Smooth muscle cell (in vitro differentiated cells): Measurements from ENCODE around the gene UBN1. TPM values are rescaled to one million over a fixed set of nuclear protein-coding genes. Genes with fewer than 3 reads are reported as not detected.

Experiments used
- DNase-seq: peaks from one replicate; lab custom pipeline; 2025; ENCODE audit not compliant: unreplicated experiment; lab: John Stamatoyannopoulos, UW
- H2AFZ ChIP-seq: fragments of 200-600 bp; sonication (generic); 2 replicates; pipeline ENCODE4 v1.6.0; 2016; ENCODE audit warnings: antibody characterized with exemption, low read depth, mild to moderate bottlenecking
- H3F3A ChIP-seq: fragments of 200-600 bp; sonication (generic); 2 replicates; pipeline ENCODE4 v1.6.0; 2017; ENCODE audit warnings: antibody characterized with exemption, low read depth
- H3K27ac ChIP-seq: fragments of 200-600 bp; sonication (generic); 2 replicates; pipeline ENCODE4 v1.5.1; 2016; ENCODE audit warnings: low read depth, mild to moderate bottlenecking
- H3K27me3 ChIP-seq: fragments of 200-600 bp; sonication (generic); 2 replicates; pipeline ENCODE4 v1.6.1; 2016; ENCODE audit warnings: low read depth, mild to moderate bottlenecking
- H3K36me3 ChIP-seq: fragments of 200-600 bp; sonication (generic); 2 replicates; pipeline ENCODE4 v1.5.1; 2016; ENCODE audit warnings: low read depth
- H3K4me1 ChIP-seq: fragments of 200-600 bp; sonication (generic); 2 replicates; pipeline ENCODE4 v1.5.1; 2016; ENCODE audit warnings: low read depth
- H3K4me2 ChIP-seq: fragments of 200-600 bp; sonication (generic); 2 replicates; pipeline ENCODE4 v1.6.0; 2016; ENCODE audit warnings: mild to moderate bottlenecking
- H3K4me3 ChIP-seq: fragments of 200-600 bp; sonication (generic); 2 replicates; pipeline ENCODE4 v1.5.1; 2016; ENCODE audit warnings: mild to moderate bottlenecking
- H3K79me2 ChIP-seq: fragments of 200-600 bp; sonication (generic); 2 replicates; pipeline ENCODE4 v1.6.0; 2016; ENCODE audit warnings: low read depth, mild to moderate bottlenecking
- H3K9ac ChIP-seq: fragments of 200-600 bp; sonication (generic); 2 replicates; pipeline ENCODE4 v1.6.0; 2016; ENCODE audit warnings: low read depth
- H3K9me3 ChIP-seq: fragments of 200-600 bp; sonication (generic); replicated peaks from 2 replicates; pipeline ENCODE4 v1.5.1; 2016; ENCODE audit warnings: low read depth
- H4K20me1 ChIP-seq: fragments of 200-600 bp; sonication (generic); 2 replicates; pipeline ENCODE4 v1.6.0; 2016; ENCODE audit warnings: low read depth
- CTCF ChIP-seq: fragments of 200-600 bp; sonication (generic); IDR thresholded peaks from 2 replicates; pipeline ENCODE4 v1.5.1; 2017; ENCODE audit warnings: borderline replicate concordance, mild to moderate bottlenecking, antibody characterized with exemption; ENCODE audit not compliant: insufficient read depth, poor library complexity, severe bottlenecking
- WGBS: methylation state at CpG from one replicate; pipeline ENCODE4 v1.1.7; 2016; ENCODE audit warnings: low lambda C conversion rate; 5-methylcytosine and 5-hydroxymethylcytosine counted together
- polyA plus RNA-seq: library from polyadenylated mRNA; unstranded; fragments of >200 nt; fragmentation: Nextera tagmentation; extraction: Ambion mirVana; gene quantifications from 2 replicates; pipeline ENCODE4 v1.2.1, GENCODE V29; 2016
- total RNA-seq: library from RNA; depleted of rRNA; stranded (reverse); fragments of >200 nt; gene quantifications from 2 replicates; pipeline ENCODE4 v1.2.3, GENCODE V29; 2014

UBN1 gene
- total and polyA plus RNA-seq, 2 experiments from 2014 or later = 16.2 to 29.7 TPM

DNA sequence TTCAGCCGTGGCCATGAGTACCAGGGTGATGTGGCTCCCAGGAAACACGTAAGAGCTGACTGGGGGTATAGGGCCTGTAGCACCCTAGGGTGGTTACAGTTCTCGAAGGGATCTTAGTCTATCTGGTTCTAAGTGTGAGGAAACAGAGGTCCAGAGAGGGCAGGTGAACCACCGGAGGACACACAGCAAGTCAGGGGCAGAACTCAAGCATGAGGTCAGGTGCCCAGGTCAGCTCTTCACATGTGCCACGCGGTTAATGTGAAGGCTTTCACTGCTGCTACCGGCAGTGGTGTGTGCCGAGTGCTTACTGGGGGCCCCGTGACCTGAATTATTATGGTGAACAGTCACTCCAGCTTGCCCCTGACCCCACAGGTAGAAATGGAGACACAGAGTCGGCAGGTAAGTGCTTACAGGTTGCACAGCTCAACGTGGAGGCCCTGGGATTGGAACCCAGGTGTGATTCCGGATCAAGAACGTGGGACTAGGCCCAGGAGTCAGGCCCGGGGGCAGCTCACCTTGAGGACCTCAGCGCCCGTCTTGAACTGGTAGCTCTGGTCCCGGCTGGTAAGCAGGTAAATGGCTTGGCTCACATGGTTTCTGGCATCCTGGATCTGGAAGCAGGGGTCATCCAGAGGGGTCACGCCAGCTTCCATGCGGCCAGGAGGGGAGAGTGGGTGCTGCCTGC lies 48.0 kb upstream of the UBN1 start:
- no peak for TF ChIP-seq CTCF

DNA sequence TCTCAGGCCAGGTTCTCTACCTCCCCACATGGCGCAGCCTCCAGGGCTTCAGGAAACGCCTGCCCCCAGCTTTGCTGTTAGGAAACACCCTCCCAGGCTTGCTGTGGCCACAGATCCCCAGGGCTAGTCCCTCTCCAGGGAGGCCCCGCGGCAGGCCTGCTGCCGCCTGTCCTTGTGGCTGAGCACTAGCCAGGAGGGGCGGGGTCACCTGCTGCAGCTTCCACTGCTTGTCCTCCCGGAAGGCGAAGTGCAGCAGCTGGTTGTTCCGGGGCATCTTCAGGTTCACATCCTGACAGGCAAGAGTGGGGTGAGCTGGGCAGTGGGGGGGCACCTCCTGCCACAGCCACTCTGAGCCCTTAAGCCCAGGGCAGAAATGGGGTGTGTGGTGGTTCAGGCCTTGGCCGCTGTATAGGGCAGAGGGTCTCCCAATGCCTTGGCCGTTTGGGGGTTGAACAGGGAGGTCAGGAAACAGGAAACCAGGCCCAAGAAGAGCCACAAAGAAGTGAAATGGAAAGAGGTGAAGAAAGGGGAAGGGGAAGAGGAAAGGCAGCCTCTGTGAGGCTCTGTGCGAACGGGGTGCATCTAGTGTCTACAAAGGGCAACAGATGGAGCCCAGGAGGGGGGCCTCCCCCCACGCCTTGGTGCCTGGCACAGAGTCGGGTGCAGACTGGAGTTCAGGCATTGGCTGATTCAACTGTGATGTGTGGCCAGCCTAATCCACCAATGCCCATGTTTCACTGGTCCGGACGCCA lies 46.8 kb upstream of the UBN1 start:
- H3K9me3 ChIP-seq = no peaks in the 10 kb centered on the region
- H3K4me3 ChIP-seq = no peak overlapping the region
- peaks cover 8% of the 10 kb centered on the region for H3K4me1 ChIP-seq
- H3K36me3 ChIP-seq = no peaks in the 10 kb centered on the region
- no peaks in the 10 kb centered on the region for H3K27me3 ChIP-seq
- no peak overlapping the region for H3K27ac ChIP-seq
- no peaks in the 10 kb centered on the region for H4K20me1 ChIP-seq
- WGBS = 91% methylated on average over 17 of the region's 17 CpGs
- H2AFZ ChIP-seq = no peak overlapping the region
- no peak for DNase-seq
- TF ChIP-seq CTCF = no peak
- H3K4me2 ChIP-seq = no peak overlapping the region
- peaks cover 17% of the 10 kb centered on the region for H3F3A ChIP-seq
- peaks cover 4% of the 10 kb centered on the region for H3K79me2 ChIP-seq
- H3K9ac ChIP-seq = no peak overlapping the region

More for the DNA sequence above, 48.0 kb upstream of the UBN1 start:
- peaks cover 10% of the 10 kb centered on the region for H3F3A ChIP-seq
- peaks cover 8% of the 10 kb centered on the region for H3K4me1 ChIP-seq
- H3K9ac ChIP-seq = no peak overlapping the region
- no peak for DNase-seq
- no peak overlapping the region for H3K4me3 ChIP-seq
- H4K20me1 ChIP-seq = no peaks in the 10 kb centered on the region
- no peaks in the 10 kb centered on the region for H3K9me3 ChIP-seq
- H3K36me3 ChIP-seq = no peaks in the 10 kb centered on the region
- WGBS = 92% methylated on average over 19 of the region's 19 CpGs
- H3K79me2 ChIP-seq = peaks cover 4% of the 10 kb centered on the region
- H3K27ac ChIP-seq = no peak overlapping the region
- no peak overlapping the region for H3K4me2 ChIP-seq
- no peak overlapping the region for H2AFZ ChIP-seq
- H3K27me3 ChIP-seq = no peaks in the 10 kb centered on the region

- Histone ChIP-seq H3K79me2 (peaks cover 4% of the 10 kb centered on the region), H3K27me3 (no peaks in the 10 kb centered on the region), H2AFZ (peak overlapping the region; percentile 64), H3F3A (peaks cover 24% of the 10 kb centered on the region), H4K20me1 (no peaks in the 10 kb centered on the region), H3K36me3 (peaks cover 3% of the 10 kb centered on the region), H3K4me3 (peak overlapping the region; percentile 86), H3K4me1 (peaks cover 8% of the 10 kb centered on the region), H3K9me3 (no peaks in the 10 kb centered on the region), H3K27ac (no peak overlapping the region), H3K4me2 (peak overlapping the region; percentile 97), H3K9ac (no peak overlapping the region)
- no peak for DNase-seq
- 43% methylated on average over 20 of the region's 29 CpGs for WGBS
- no peak for TF ChIP-seq CTCF
These were observed 46.0 kb upstream of the UBN1 start for GRCh38 chr16:4801051-4801961.
